ENCODE measurements around the gene PRKCH.

- TF ChIP-seq CTCF (IDR thresholded peaks at IDR 0.05; ENCODE audit: extremely low read depth in 1 of 2, insufficient read depth in 1 of 2, low read depth in 1 of 2, low read length in 2 of 2) (no peak), MYC (IDR thresholded peaks at IDR 0.05; ENCODE audit: low read depth, low read length) (no peak), EZH2 (IDR thresholded peaks at IDR 0.05; ENCODE audit: borderline replicate concordance, low read depth, low read length, severe bottlenecking) (no peak), JUN (IDR thresholded peaks at IDR 0.05; ENCODE audit: borderline replicate concordance, insufficient read depth, insufficient read length, low read depth) (no peak), POLR2AphosphoS5 (IDR thresholded peaks at IDR 0.05; ENCODE audit: insufficient read depth, low read depth, low read length) (no peak), FOS (IDR thresholded peaks at IDR 0.05; ENCODE audit: borderline replicate concordance, insufficient read depth, low read length) (no peak), MAX (IDR thresholded peaks at IDR 0.05; ENCODE audit: insufficient read depth, insufficient read length) (no peak), POLR2A (IDR thresholded peaks at IDR 0.05; ENCODE audit: low read depth, low read length) (no peak), GATA2 (IDR thresholded peaks at IDR 0.05; ENCODE audit: insufficient read depth, insufficient read length, low read depth, low read length) (no peak)
Observed at GRCh38 chr14:61428261-61428660, 106.9 kb downstream of the PRKCH start.
